ENCODE results near the gene GNAI2.

DNA sequence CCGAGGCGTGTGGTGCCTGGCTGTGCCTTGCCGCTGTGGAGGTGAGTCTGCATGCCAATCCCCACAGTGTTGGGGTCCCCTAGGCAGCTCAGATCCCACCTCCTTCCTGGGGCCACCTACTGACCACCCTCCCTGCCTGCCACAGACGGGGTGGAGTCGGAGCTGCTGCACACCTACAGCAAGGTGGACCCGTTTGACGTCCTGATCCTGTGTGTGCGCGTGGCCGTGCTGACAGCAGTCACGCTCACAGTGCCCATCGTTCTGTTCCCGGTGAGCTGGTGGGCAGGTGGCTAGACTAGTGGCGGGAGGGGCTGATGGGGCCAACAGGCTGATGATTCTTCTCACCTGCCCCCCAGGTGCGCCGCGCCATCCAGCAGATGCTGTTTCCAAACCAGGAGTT lies 17.6 kb upstream of the GNAI2 start:
- TF ChIP-seq SP1 (IDR thresholded peaks at IDR 0.05) (no peak), FOXM1 (IDR thresholded peaks at IDR 0.05; ENCODE audit: borderline replicate concordance) (no peak), SUZ12 (IDR thresholded peaks at IDR 0.05) (no peak), ZNF384 (IDR thresholded peaks at IDR 0.05) (no peak), NFRKB (IDR thresholded peaks at IDR 0.05) (no peak), LEF1 (IDR thresholded peaks at IDR 0.05; ENCODE audit: borderline replicate concordance) (no peak)
